Neural progenitor cell (in vitro differentiated cells): ENCODE results near the gene MSI2. TPM values are rescaled to one million over a fixed set of nuclear protein-coding genes. Genes with fewer than 3 reads are reported as not detected.
A peak's percentile ranks its signal among the peaks of the same experiment; 100 is the strongest.

Experiments
- DNase-seq: peaks from one replicate; pipeline ENCODE4 v3.0.0-alpha.2; 2016; ENCODE audit warnings: low spot score
- H2AFZ ChIP-seq: fragments of 200-600 bp; sonication (generic); replicated peaks from 2 replicates; pipeline ENCODE4 v1.6.1; 2016; ENCODE audit warnings: antibody characterized with exemption
- H3F3A ChIP-seq: fragments of 200-600 bp; sonication (generic); 2 replicates; pipeline ENCODE4 v1.6.1; 2016; ENCODE audit warnings: antibody characterized with exemption, low read depth
- H3K27ac ChIP-seq: fragments of 200-600 bp; sonication (generic); 2 replicates; pipeline ENCODE4 v1.5.1; 2016; ENCODE audit warnings: mild to moderate bottlenecking
- H3K27me3 ChIP-seq: fragments of 200-600 bp; sonication (generic); 2 replicates; pipeline ENCODE4 v1.6.1; 2016; ENCODE audit warnings: mild to moderate bottlenecking, moderate library complexity
- H3K36me3 ChIP-seq: fragments of 200-600 bp; sonication (generic); 2 replicates; pipeline ENCODE4 v1.5.1; 2016
- H3K4me1 ChIP-seq: fragments of 200-600 bp; sonication (generic); 2 replicates; pipeline ENCODE4 v1.6.1; 2016; ENCODE audit warnings: mixed run types
- H3K4me2 ChIP-seq: fragments of 200-600 bp; sonication (generic); 2 replicates; pipeline ENCODE4 v1.6.1; 2016
- H3K4me3 ChIP-seq: fragments of 200-600 bp; sonication (generic); 2 replicates; pipeline ENCODE4 v1.5.1; 2016
- H3K79me2 ChIP-seq: fragments of 200-600 bp; sonication (generic); 2 replicates; pipeline ENCODE4 v1.6.1; 2016; ENCODE audit warnings: low read depth
- H3K9ac ChIP-seq: fragments of 200-600 bp; sonication (generic); 2 replicates; pipeline ENCODE4 v1.6.1; 2016
- H3K9me3 ChIP-seq: fragments of 200-600 bp; sonication (generic); 2 replicates; pipeline ENCODE4 v1.5.1; 2016; ENCODE audit warnings: low read depth
- H4K20me1 ChIP-seq: fragments of 200-600 bp; sonication (generic); 2 replicates; pipeline ENCODE4 v1.6.1; 2016; ENCODE audit warnings: low read depth
- H3K27ac Mint-ChIP-seq: 3 replicates; pipeline ENCODE4 v1.8.0; 2021; ENCODE audit warnings: mixed read lengths
- H3K27me3 Mint-ChIP-seq: 2 replicates; pipeline ENCODE4 v1.8.0; 2022; ENCODE audit warnings: low read depth, mild to moderate bottlenecking, inconsistent platforms, moderate library complexity, mixed read lengths; ENCODE audit not compliant: insufficient read depth
- H3K36me3 Mint-ChIP-seq: 3 replicates; pipeline ENCODE4 v1.8.0; 2021; ENCODE audit warnings: mixed read lengths
- H3K4me1 Mint-ChIP-seq: 3 replicates; pipeline ENCODE4 v1.8.0; 2021; ENCODE audit warnings: mixed read lengths
- H3K4me3 Mint-ChIP-seq: 3 replicates; pipeline ENCODE4 v1.8.0; 2021; ENCODE audit warnings: mild to moderate bottlenecking, moderate library complexity, mixed read lengths
- H3K9me3 Mint-ChIP-seq: 3 replicates; pipeline ENCODE4 v1.8.0; 2020; ENCODE audit warnings: mixed read lengths
- EZH2 ChIP-seq: fragments of 200-600 bp; sonication (generic); IDR thresholded peaks from 2 replicates; pipeline ENCODE4 v1.6.1; 2017; ENCODE audit warnings: antibody characterized with exemption, mild to moderate bottlenecking, moderate library complexity
- EZH2phosphoT487 ChIP-seq: fragments of 200-600 bp; sonication (generic); IDR thresholded peaks from 2 replicates; pipeline ENCODE4 v1.6.1; 2017; ENCODE audit warnings: antibody characterized with exemption
- total RNA-seq: library from RNA; depleted of rRNA; stranded (reverse); fragments of >200 nt; gene quantifications from 2 replicates; pipeline ENCODE4 v1.2.3, GENCODE V29; 2015; ENCODE audit warnings: low replicate concordance
- TF ChIP-seq, protein P1 (sequence below): fragments of 200-600 bp; sonication (generic); IDR thresholded peaks from 2 replicates; pipeline ENCODE4 v1.5.1; 2017; ENCODE audit warnings: antibody characterized with exemption, mild to moderate bottlenecking

The MSI2 gene
- total RNA-seq, 1 donor from 2014 or later: 96.9 TPM

DNA sequence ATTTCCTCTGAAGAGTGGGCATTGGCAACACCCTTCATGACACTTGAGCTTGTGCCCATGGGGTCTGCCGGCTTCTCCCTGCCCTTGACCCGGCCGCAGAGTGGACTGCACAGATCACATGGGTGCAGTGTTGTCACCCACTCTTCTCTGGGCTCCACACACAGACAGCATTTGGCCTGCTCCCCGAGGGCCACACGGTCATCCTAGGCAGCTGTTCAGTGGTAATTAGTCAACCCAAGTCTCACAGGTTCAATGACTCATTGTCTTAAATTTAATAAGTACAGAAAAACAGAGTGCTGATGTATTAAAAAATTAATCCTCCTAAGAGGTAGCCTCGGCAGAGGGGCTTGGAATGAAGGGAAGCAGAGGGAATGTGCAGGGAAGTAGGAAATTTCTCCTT is 204.8 kb downstream of the MSI2 start:
- Histone ChIP-seq H3K9me3 (no peaks in the 10 kb centered on the region), H3K27ac (no peak overlapping the region), H3K79me2 (peaks cover 87% of the 10 kb centered on the region), H3F3A (peaks cover 18% of the 10 kb centered on the region), H3K9ac (no peak overlapping the region), H3K36me3 (no peaks in the 10 kb centered on the region), H3K27me3 (no peaks in the 10 kb centered on the region), H2AFZ (no peak overlapping the region), H3K4me3 (no peak overlapping the region), H3K4me1 (peaks cover 36% of the 10 kb centered on the region), H4K20me1 (peaks cover 52% of the 10 kb centered on the region), H3K4me2 (no peak overlapping the region)
- Mint-ChIP-seq H3K27ac (no peak overlapping the region), H3K36me3 (peaks cover 28% of the 10 kb centered on the region), H3K9me3 (no peaks in the 10 kb centered on the region), H3K4me3 (no peak overlapping the region), H3K27me3 (peaks cover 14% of the 10 kb centered on the region), H3K4me1 (peaks cover 73% of the 10 kb centered on the region)
- no peak for TF ChIP-seq EZH2
- TF ChIP-seq EZH2phosphoT487: no peak
- TF ChIP-seq, protein P1, sequence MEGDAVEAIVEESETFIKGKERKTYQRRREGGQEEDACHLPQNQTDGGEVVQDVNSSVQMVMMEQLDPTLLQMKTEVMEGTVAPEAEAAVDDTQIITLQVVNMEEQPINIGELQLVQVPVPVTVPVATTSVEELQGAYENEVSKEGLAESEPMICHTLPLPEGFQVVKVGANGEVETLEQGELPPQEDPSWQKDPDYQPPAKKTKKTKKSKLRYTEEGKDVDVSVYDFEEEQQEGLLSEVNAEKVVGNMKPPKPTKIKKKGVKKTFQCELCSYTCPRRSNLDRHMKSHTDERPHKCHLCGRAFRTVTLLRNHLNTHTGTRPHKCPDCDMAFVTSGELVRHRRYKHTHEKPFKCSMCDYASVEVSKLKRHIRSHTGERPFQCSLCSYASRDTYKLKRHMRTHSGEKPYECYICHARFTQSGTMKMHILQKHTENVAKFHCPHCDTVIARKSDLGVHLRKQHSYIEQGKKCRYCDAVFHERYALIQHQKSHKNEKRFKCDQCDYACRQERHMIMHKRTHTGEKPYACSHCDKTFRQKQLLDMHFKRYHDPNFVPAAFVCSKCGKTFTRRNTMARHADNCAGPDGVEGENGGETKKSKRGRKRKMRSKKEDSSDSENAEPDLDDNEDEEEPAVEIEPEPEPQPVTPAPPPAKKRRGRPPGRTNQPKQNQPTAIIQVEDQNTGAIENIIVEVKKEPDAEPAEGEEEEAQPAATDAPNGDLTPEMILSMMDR: no peak
- no peak for DNase-seq

DNA sequence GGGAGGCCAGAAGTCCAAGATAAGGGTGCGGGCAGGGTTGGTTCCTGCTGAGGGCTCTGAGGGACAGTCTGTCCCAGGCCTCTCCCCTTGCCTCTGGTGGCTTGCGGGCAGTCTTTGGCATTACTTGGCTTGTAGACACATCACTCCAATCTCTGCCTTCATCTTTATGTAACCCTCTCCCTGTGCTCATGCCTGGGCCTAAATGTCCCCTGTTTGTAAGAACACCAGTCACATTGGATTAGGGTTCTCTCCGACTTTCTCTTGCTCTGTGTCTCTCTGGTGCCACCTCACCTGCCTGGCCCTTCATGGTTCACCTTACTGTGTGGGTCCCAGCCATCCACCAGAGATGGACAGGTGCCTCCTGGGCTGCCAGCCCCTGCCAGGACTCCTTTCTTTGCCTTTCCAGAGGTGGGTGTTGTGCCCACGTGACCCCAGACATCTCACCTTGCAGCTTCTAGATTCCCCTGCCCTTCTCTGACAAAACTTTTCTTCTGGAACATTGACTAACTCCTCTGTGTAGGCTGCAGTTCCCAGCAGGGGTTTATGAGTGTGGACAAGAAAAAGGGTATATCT is 205.8 kb downstream of the MSI2 start:
- no peak for DNase-seq
- no peak overlapping the region for H3K4me3 ChIP-seq
- Mint-ChIP-seq H3K4me1 (peaks cover 76% of the 10 kb centered on the region), H3K9me3 (no peaks in the 10 kb centered on the region), H3K27ac (peak overlapping the region; percentile 79), H3K27me3 (peaks cover 14% of the 10 kb centered on the region), H3K36me3 (peaks cover 23% of the 10 kb centered on the region), H3K4me3 (no peak overlapping the region)
- no peak overlapping the region for H3K9ac ChIP-seq
- peaks cover 46% of the 10 kb centered on the region for H3K4me1 ChIP-seq
- peaks cover 62% of the 10 kb centered on the region for H4K20me1 ChIP-seq
- no peaks in the 10 kb centered on the region for H3K36me3 ChIP-seq
- H3F3A ChIP-seq: peaks cover 25% of the 10 kb centered on the region
- H3K4me2 ChIP-seq: no peak overlapping the region
- no peaks in the 10 kb centered on the region for H3K27me3 ChIP-seq
- H3K79me2 ChIP-seq: peaks cover 97% of the 10 kb centered on the region
- no peak overlapping the region for H3K27ac ChIP-seq
- no peak overlapping the region for H2AFZ ChIP-seq
- no peaks in the 10 kb centered on the region for H3K9me3 ChIP-seq
- no peak for TF ChIP-seq EZH2phosphoT487
- TF ChIP-seq, protein P1: no peak
- no peak for TF ChIP-seq EZH2

DNA sequence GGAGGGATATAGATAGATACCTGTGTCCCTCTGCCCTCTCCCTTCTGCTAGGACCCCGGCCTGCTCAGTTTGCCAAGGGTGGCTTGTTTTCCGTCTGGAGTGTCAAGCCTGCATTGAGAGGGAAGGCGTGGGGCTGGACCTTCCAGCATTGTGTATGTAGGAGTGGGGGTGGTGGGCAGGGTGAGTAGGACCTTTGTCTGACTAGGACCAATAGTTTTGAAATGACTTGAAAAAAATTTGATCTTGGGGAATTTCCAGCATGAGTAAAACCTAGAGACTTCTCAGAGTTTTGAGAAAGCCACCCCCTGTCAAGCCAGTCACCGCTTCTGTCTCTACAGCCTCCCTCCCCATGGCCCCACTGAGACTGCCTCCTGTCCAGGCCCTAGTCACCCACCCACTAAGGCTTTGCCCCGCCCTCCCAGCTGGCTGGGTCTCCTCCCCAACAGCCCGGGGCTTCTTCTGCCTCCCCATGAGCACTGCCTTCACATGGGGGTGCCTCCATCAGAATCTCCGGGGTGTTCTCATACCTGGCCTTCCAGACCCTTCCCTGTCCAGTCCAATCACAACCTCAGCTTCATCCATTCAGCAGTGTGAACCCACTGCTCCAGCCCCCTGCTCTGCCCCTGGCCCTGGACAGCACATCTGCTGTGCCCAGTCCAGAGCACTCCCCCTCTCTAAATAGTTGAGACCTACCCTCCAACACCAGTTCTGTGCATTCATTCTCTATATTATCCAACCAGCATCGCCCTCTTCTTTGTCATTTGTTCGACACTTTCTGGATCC is 207.0 kb downstream of the MSI2 start:
- no peak for DNase-seq
- Histone ChIP-seq H3K4me3 (no peak overlapping the region), H3K9me3 (no peaks in the 10 kb centered on the region), H2AFZ (no peak overlapping the region), H3K27me3 (no peaks in the 10 kb centered on the region), H3K79me2 (peaks cover 99% of the 10 kb centered on the region), H4K20me1 (peaks cover 73% of the 10 kb centered on the region), H3K27ac (no peak overlapping the region), H3K36me3 (no peaks in the 10 kb centered on the region), H3F3A (peaks cover 36% of the 10 kb centered on the region), H3K9ac (no peak overlapping the region), H3K4me1 (peaks cover 50% of the 10 kb centered on the region), H3K4me2 (no peak overlapping the region)
- Mint-ChIP-seq H3K27me3 (peaks cover 14% of the 10 kb centered on the region), H3K4me3 (no peak overlapping the region), H3K4me1 (peaks cover 84% of the 10 kb centered on the region), H3K36me3 (peaks cover 25% of the 10 kb centered on the region), H3K9me3 (no peaks in the 10 kb centered on the region), H3K27ac (peak overlapping the region; percentile 53)
- TF ChIP-seq EZH2phosphoT487: no peak
- TF ChIP-seq, protein P1: no peak
